K562 (cell line): ENCODE results near the gene FGR. TPM values are rescaled to one million over a fixed set of nuclear protein-coding genes. Genes with fewer than 3 reads are reported as not detected.

Source experiments
- ARID1B ChIP-seq: fragments of 450-650 bp; IDR thresholded peaks from 2 replicates; pipeline ENCODE4 v1.6.1; 2016; ENCODE audit warnings: antibody characterized with exemption, mild to moderate bottlenecking, inconsistent platforms
- ELF2 ChIP-seq: fragments of 250-450 bp; sonication (Bioruptor Pico); IDR thresholded peaks from 2 replicates; pipeline ENCODE4 v1.5.0; 2021; ENCODE audit warnings: mild to moderate bottlenecking
- GTF2F1 ChIP-seq: IDR thresholded peaks from 2 replicates; pipeline ENCODE4 v1.6.1; 2011; ENCODE audit warnings: low read depth, low read length, improper control_type of control experiment
- HNRNPL ChIP-seq: fragments of 200-400 bp; formaldehyde crosslinking; IDR thresholded peaks from 2 replicates; pipeline ENCODE4 v1.6.1; 2017; ENCODE audit warnings: low read depth, mild to moderate bottlenecking, low read length
- JUN ChIP-seq, 2 experiments: sonication (generic) in 1 of 2; formaldehyde crosslinking in 1 of 2; IDR thresholded peaks; 2 replicates each; pipeline versions ENCODE4 v1.6.1 to v1.8.0; 2012 to 2022; ENCODE audit warnings: borderline replicate concordance in 2 of 2, mild to moderate bottlenecking in 2 of 2, improper control_type of control experiment in 1 of 2, low read depth in 1 of 2, low read length in 1 of 2, missing genetic modification reagents in 1 of 2
- MEF2A ChIP-seq: IDR thresholded peaks from 2 replicates; pipeline ENCODE4 v1.6.1; 2011; ENCODE audit warnings: low read depth, mild to moderate bottlenecking, low read length, moderate library complexity; ENCODE audit not compliant: control insufficient read depth
- PRPF4 ChIP-seq: fragments of 200-400 bp; formaldehyde crosslinking; IDR thresholded peaks from one replicate; pipeline ENCODE4 v1.6.1; 2017; ENCODE audit warnings: low read length, low read depth, mild to moderate bottlenecking; ENCODE audit not compliant: insufficient read depth, poor library complexity, severe bottlenecking
- SAFB2 ChIP-seq: fragments of 200-400 bp; formaldehyde crosslinking; IDR thresholded peaks from 2 replicates; pipeline ENCODE4 v1.6.1; 2018; ENCODE audit warnings: borderline replicate concordance, low read length, low read depth, moderate library complexity; ENCODE audit not compliant: severe bottlenecking
- TAF7 ChIP-seq: fragments of 450-650 bp; IDR thresholded peaks from 2 replicates; pipeline ENCODE4 v1.6.1; 2016; ENCODE audit warnings: missing genetic modification characterization, missing compliant biosample characterization
- TCF7 ChIP-seq: sonication (generic); IDR thresholded peaks from 2 replicates; pipeline ENCODE4 v1.6.1; 2016; ENCODE audit warnings: antibody characterized with exemption, borderline replicate concordance
- ZNF146 ChIP-seq: IDR thresholded peaks from one replicate; pipeline ENCODE4 v1.6.1; 2018; ENCODE audit warnings: missing compliant biosample characterization; ENCODE audit not compliant: unreplicated experiment
- ZNF197 ChIP-seq: fragments of 200-800 bp; sonication (Bioruptor generic); IDR thresholded peaks from 2 replicates; pipeline ENCODE4 v1.6.1; 2016; ENCODE audit warnings: low read depth, missing genetic modification characterization, missing compliant biosample characterization
- ZNF707 ChIP-seq: fragments of 250-450 bp; sonication (Bioruptor Pico); conservative IDR thresholded peaks from 2 replicates; pipeline ENCODE4 v1.8.0; 2022; ENCODE audit warnings: inconsistent platforms, mild to moderate bottlenecking, moderate library complexity
- polyA plus RNA-seq, 8 experiments: library from polyadenylated mRNA; depleted of rRNA in 4 of 8; stranded (reverse) in 5 of 8; unstranded in 3 of 8; fragments of >200 nt; fragmentation: Nextera tagmentation in 2 of 8; fragmentation: Illumina TruSeq in 1 of 8; extraction: Ambion mirVana in 2 of 8; extraction: Trizol in 1 of 8; gene quantifications; 2 replicates each; pipeline versions ENCODE4 v1.2.1 to v1.2.3, GENCODE V29; 2011 to 2014; ENCODE audit warnings: inconsistent platforms in 1 of 8, missing spikeins in 1 of 8
- total RNA-seq, 7 experiments: library from RNA; depleted of rRNA in 6 of 7; stranded (reverse); fragments of >200 nt in 6 of 7; fragmentation: Illumina TruSeq in 2 of 7; extraction: Trizol in 2 of 7; gene quantifications; 2 replicates each; pipeline versions ENCODE4 v1.2.1 to v1.2.3, GENCODE V29; 2011 to 2021; ENCODE audit warnings: low replicate concordance in 1 of 7
- TF ChIP-seq, protein P1 (sequence below): IDR thresholded peaks from 2 replicates; pipeline ENCODE4 v1.6.1; 2011; ENCODE audit warnings: borderline replicate concordance, low read depth, mild to moderate bottlenecking, moderate library complexity, low read length; ENCODE audit not compliant: insufficient read depth, poor library complexity, severe bottlenecking
- TF ChIP-seq, protein P2 (sequence below), 3 experiments: fragments of 200-800 bp in 1 of 3; fragments of 250-450 bp in 1 of 3; fragments of 450-650 bp in 1 of 3; sonication (Bioruptor Pico) in 1 of 3; sonication (Bioruptor generic) in 1 of 3; formaldehyde crosslinking in 1 of 3; IDR thresholded peaks; 2 replicates each; pipeline versions ENCODE4 v1.6.1 to v1.8.0; 2016 to 2022; ENCODE audit warnings: mild to moderate bottlenecking in 2 of 3, missing genetic modification characterization in 2 of 3, missing compliant biosample characterization in 1 of 3, moderate library complexity in 1 of 3
- TF ChIP-seq, protein P3 (sequence below), 2 experiments: fragments of 450-650 bp; conservative IDR thresholded peaks; 2 replicates each; pipeline ENCODE4 v1.6.1; 2017; ENCODE audit warnings: mild to moderate bottlenecking in 2 of 2, moderate library complexity in 2 of 2
- TF ChIP-seq, protein P4 (sequence below): fragments of 250-450 bp; sonication (Bioruptor Pico); IDR thresholded peaks from 2 replicates; pipeline ENCODE4 v1.8.0; 2021; ENCODE audit warnings: borderline replicate concordance, mild to moderate bottlenecking, moderate library complexity; ENCODE audit not compliant: poor library complexity, severe bottlenecking

Gene FGR
- total and polyA plus RNA-seq, 9 of the 15 experiments (the other 6 are each of a cell fraction or from before 2014, with no cell fraction given) = 0.04 to 0.11 TPM; not detected in 7

DNA sequence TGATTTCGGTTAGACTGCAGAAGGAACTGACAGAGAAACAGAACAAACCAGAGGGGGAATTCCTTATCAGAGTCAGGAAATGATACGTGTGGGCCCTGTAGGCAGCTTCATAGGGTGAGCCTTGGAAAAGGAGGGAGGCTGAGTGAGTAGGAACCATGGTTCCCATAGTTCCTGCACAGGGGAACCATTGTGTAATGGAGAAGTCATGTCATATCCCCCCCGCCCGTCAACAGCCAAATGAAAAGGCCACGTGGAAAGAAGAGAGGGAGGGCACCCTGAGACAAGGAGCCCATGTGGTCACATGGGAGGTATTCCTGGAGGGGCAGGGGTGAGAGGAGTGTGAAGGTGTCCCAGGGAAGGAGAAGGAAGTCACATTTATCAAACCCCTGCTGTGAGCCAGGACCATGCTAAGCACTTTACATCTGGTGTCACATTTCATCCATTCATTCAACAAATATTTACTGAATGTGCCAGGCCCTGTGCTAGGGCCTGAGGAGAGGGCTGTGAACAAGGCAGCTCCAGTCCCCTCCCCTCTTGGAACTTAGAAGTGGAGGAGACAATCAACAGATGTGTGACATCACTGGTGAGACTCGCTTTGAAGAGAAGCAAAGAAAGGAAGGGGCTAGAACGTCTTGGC, 15.7 kb upstream of the FGR start (continued):
- TF ChIP-seq ARID1B (no peak), MEF2A (no peak), JUN (IDR thresholded peaks at IDR 0.05; ENCODE audit: borderline replicate concordance, low read depth, low read length) (peak; percentile 3; the same call in 1 of the 2 replicates), JUN (CRISPR knock-in tag; IDR thresholded peaks at IDR 0.05; ENCODE audit: borderline replicate concordance) (no peak), TAF7 (no peak), GTF2F1 (no peak), ELF2 (no peak), PRPF4 (no peak), HNRNPL (no peak), SAFB2 (no peak), TCF7 (no peak), ZNF146 (CRISPR knock-in tag) (no peak), ZNF707 (CRISPR knock-in tag) (no peak), ZNF197 (no peak)
- TF ChIP-seq, protein P1, sequence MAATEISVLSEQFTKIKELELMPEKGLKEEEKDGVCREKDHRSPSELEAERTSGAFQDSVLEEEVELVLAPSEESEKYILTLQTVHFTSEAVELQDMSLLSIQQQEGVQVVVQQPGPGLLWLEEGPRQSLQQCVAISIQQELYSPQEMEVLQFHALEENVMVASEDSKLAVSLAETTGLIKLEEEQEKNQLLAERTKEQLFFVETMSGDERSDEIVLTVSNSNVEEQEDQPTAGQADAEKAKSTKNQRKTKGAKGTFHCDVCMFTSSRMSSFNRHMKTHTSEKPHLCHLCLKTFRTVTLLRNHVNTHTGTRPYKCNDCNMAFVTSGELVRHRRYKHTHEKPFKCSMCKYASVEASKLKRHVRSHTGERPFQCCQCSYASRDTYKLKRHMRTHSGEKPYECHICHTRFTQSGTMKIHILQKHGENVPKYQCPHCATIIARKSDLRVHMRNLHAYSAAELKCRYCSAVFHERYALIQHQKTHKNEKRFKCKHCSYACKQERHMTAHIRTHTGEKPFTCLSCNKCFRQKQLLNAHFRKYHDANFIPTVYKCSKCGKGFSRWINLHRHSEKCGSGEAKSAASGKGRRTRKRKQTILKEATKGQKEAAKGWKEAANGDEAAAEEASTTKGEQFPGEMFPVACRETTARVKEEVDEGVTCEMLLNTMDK = no peak
- TF ChIP-seq, protein P2, sequence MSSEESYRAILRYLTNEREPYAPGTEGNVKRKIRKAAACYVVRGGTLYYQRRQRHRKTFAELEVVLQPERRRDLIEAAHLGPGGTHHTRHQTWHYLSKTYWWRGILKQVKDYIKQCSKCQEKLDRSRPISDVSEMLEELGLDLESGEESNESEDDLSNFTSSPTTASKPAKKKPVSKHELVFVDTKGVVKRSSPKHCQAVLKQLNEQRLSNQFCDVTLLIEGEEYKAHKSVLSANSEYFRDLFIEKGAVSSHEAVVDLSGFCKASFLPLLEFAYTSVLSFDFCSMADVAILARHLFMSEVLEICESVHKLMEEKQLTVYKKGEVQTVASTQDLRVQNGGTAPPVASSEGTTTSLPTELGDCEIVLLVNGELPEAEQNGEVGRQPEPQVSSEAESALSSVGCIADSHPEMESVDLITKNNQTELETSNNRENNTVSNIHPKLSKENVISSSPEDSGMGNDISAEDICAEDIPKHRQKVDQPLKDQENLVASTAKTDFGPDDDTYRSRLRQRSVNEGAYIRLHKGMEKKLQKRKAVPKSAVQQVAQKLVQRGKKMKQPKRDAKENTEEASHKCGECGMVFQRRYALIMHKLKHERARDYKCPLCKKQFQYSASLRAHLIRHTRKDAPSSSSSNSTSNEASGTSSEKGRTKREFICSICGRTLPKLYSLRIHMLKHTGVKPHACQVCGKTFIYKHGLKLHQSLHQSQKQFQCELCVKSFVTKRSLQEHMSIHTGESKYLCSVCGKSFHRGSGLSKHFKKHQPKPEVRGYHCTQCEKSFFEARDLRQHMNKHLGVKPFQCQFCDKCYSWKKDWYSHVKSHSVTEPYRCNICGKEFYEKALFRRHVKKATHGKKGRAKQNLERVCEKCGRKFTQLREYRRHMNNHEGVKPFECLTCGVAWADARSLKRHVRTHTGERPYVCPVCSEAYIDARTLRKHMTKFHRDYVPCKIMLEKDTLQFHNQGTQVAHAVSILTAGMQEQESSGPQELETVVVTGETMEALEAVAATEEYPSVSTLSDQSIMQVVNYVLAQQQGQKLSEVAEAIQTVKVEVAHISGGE (CRISPR knock-in tag; IDR thresholded peaks at IDR 0.05) = peak in 1 of 3 experiments; percentile 60; a peak in 1 of 6 replicates
- TF ChIP-seq, protein P3, sequence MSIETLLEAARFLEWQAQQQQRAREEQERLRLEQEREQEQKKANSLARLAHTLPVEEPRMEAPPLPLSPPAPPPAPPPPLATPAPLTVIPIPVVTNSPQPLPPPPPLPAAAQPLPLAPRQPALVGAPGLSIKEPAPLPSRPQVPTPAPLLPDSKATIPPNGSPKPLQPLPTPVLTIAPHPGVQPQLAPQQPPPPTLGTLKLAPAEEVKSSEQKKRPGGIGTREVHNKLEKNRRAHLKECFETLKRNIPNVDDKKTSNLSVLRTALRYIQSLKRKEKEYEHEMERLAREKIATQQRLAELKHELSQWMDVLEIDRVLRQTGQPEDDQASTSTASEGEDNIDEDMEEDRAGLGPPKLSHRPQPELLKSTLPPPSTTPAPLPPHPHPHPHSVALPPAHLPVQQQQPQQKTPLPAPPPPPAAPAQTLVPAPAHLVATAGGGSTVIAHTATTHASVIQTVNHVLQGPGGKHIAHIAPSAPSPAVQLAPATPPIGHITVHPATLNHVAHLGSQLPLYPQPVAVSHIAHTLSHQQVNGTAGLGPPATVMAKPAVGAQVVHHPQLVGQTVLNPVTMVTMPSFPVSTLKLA (conservative IDR thresholded peaks at IDR 0.05) = peak; percentile 66 to 79
- TF ChIP-seq, protein P4, sequence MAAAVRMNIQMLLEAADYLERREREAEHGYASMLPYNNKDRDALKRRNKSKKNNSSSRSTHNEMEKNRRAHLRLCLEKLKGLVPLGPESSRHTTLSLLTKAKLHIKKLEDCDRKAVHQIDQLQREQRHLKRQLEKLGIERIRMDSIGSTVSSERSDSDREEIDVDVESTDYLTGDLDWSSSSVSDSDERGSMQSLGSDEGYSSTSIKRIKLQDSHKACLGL (CRISPR knock-in tag) = no peak
